OCI-LY7 (cell line): ENCODE data around the gene RAD21L1. TPM values are rescaled to one million over a fixed set of nuclear protein-coding genes. Genes with fewer than 3 reads are reported as not detected.

Experiments used
- Bru-seq: library from RNA; stranded (reverse); fragments of 400-500 nt; gene quantifications from one replicate; lab custom pipeline; 2021; lab: Mats Ljungman, UMichigan
- BruChase-seq, 2 experiments: library from RNA; stranded (reverse); fragments of 400-500 nt; gene quantifications; one replicate each; lab custom pipeline; 2021; lab: Mats Ljungman, UMichigan
- BruUV-seq: library from RNA; stranded (reverse); fragments of 400-500 nt; replicated peaks from 2 replicates; lab custom pipeline; 2021; lab: Mats Ljungman, UMichigan
- CTCF ChIA-PET: fragments of 300-600 bp; sonication (Branson Sonifier 250); formaldehyde crosslinking; loops from one replicate; lab custom pipeline; 2022; ENCODE audit warnings: antibody characterized with exemption; ENCODE audit not compliant: unreplicated experiment; lab: Charles Lee
- POLR2A ChIA-PET: fragments of 300-600 bp; sonication (Branson Sonifier 250); formaldehyde crosslinking; loops from one replicate; lab custom pipeline; 2022; ENCODE audit warnings: antibody characterized with exemption; lab: Charles Lee
- DNase-seq: peaks from one replicate; pipeline ENCODE4 v3.0.0-alpha.2; 2015; ENCODE audit warnings: low spot score
- H2AFZ ChIP-seq: fragments of 200-600 bp; sonication (generic), shearing (Covaris generic); 2 replicates; pipeline ENCODE4 v1.6.1; 2014; ENCODE audit warnings: mild to moderate bottlenecking, antibody characterized with exemption, low read length, moderate library complexity
- H3K27ac ChIP-seq: fragments of 200-600 bp; sonication (generic); 2 replicates; pipeline ENCODE4 v1.5.1; 2014; ENCODE audit warnings: mixed run types, low read depth, mild to moderate bottlenecking, moderate library complexity, low read length, inconsistent platforms; ENCODE audit not compliant: poor library complexity, severe bottlenecking
- H3K36me3 ChIP-seq: fragments of 200-600 bp; sonication (generic); 2 replicates; pipeline ENCODE4 v1.6.1; 2014; ENCODE audit warnings: mild to moderate bottlenecking, antibody characterized with exemption, low read length, moderate library complexity, mixed read lengths; ENCODE audit not compliant: insufficient read depth
- H3K4me1 ChIP-seq: fragments of 200-600 bp; sonication (generic); 2 replicates; pipeline ENCODE4 v1.5.1; 2014; ENCODE audit warnings: mild to moderate bottlenecking, low read length; ENCODE audit not compliant: insufficient read depth, poor library complexity, severe bottlenecking
- H3K4me2 ChIP-seq: fragments of 200-600 bp; sonication (generic); 2 replicates; pipeline ENCODE4 v1.6.1; 2014; ENCODE audit warnings: mild to moderate bottlenecking, low read length
- H3K4me3 ChIP-seq: fragments of 200-600 bp; sonication (generic); 2 replicates; pipeline ENCODE4 v1.5.1; 2014; ENCODE audit warnings: mild to moderate bottlenecking, low read depth, low read length; ENCODE audit not compliant: poor library complexity, severe bottlenecking
- H3K79me2 ChIP-seq: fragments of 200-600 bp; sonication (generic); 2 replicates; pipeline ENCODE4 v1.6.1; 2016; ENCODE audit warnings: low read depth, mild to moderate bottlenecking, low read length, moderate library complexity, mixed read lengths; ENCODE audit not compliant: insufficient read depth
- H3K9me2 ChIP-seq: fragments of 200-600 bp; sonication (generic); 2 replicates; pipeline ENCODE4 v1.6.1; 2016; ENCODE audit warnings: mild to moderate bottlenecking, low read length, mixed read lengths; ENCODE audit not compliant: insufficient read depth
- H3K9me3 ChIP-seq: fragments of 200-600 bp; sonication (generic); 2 replicates; pipeline ENCODE4 v1.6.1; 2014; ENCODE audit warnings: mild to moderate bottlenecking, mixed run types, low read length, mixed read lengths
- H4K20me1 ChIP-seq: fragments of 200-600 bp; sonication (generic); 2 replicates; pipeline ENCODE4 v1.6.1; 2014; ENCODE audit warnings: mild to moderate bottlenecking, antibody characterized with exemption, low read length, moderate library complexity, mixed read lengths; ENCODE audit not compliant: insufficient read depth
- CTCF ChIP-seq: fragments of 200-600 bp; sonication (generic); conservative IDR thresholded peaks from 2 replicates; pipeline ENCODE4 v1.5.1; 2014; ENCODE audit warnings: mild to moderate bottlenecking, antibody characterized with exemption, low read length, moderate library complexity, mixed read lengths
- EZH2phosphoT487 ChIP-seq: fragments of 200-600 bp; sonication (generic); IDR thresholded peaks from 2 replicates; pipeline ENCODE4 v1.6.1; 2018; ENCODE audit warnings: low read depth, borderline replicate concordance, mild to moderate bottlenecking, mixed run types, antibody characterized with exemption, low read length, moderate library complexity, mixed read lengths
- intact Hi-C: fragments of 100-400 bp; cut with micrococcal nuclease; formaldehyde crosslinking; loops from one replicate; pipeline ENCODE4 v1.10.0; 2022; ENCODE audit not compliant: unreplicated experiment
- long read RNA-seq: library from polyadenylated mRNA; stranded (forward); transcript quantifications from one replicate; pipeline ENCODE4 v2.0.0, GENCODE V29; 2022
- total RNA-seq, 2 experiments: library from RNA; depleted of rRNA in 1 of 2; stranded (reverse); fragments of >200 nt in 1 of 2; shearing (Covaris generic) in 1 of 2; gene quantifications; 2 replicates each; pipeline ENCODE4 v1.2.3, GENCODE V29; 2014 to 2022

The RAD21L1 gene
- total RNA-seq (2014; rRNA removed; shearing (Covaris generic)) (not detected in 2 replicates), total RNA-seq (2022) (not detected in 2 replicates), Bru-seq, nascent RNA (percentile 11 among the genes with signal in this experiment), BruChase-seq, experiment 1, labeled RNA remaining after a 6-hour chase (percentile 8 among the genes with signal in this experiment), BruChase-seq, experiment 2, labeled RNA remaining after a 2-hour chase (not detected)
- long read RNA-seq, result 0 reads

DNA sequence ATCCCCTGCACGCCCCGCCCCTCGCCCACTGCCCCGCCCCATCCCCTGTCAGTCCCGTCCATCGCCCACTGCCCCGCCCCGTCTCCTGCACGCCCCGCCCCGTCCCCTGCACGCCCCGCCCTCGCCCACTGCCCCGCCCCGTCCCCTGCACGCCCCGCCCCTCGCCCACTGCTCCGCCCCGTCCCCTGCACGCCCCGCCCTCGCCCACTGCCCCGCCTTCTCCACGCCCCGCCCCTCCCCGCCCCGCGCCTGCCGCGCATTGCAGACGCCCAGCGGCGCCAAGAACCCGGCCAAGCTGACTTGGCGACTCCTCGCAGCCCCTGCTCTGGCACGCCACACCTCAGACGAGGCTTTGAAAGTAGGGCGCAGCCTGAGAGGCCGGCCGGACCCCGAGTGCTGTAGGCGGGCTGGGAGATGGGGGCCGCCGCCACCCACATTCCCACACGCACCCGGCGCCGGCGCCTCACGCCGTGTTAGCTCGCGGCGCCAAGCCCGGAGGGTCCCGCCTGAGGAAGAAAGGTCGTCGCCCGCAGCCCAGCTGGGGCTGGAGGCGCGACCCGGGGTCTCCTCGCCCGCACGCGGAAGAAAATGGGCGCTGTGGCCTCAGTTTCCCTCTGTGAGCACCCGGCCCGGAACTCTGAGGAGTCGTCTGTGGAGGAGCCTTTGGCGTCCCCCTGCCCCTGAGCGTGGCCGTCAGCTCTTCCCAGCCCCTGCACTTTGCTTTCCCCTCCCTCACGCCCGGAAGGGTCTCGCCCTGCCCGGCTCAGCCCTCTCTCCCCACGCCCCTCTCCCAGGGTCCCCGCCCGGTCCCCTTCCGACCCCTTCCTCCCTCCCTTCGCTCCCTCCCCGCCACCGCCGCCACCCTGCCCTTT, at the start of gene RAD21L1:
TSS of gene RAD21L1 (plus strand) at position 262 of the 872 bp plus-strand sequence. CDS start 2,410 bp downstream, outside the sequence.
- BruUV-seq, result no TSS peak
- intact Hi-C loops, result loop anchor here (10.0 kb wide), 1 partner anchor 249 kb away; no protein-coding TSS in a partner anchor
- Histone ChIP-seq H3K79me2 (no peaks in the 10 kb centered on the region), H3K9me3 (no peaks in the 10 kb centered on the region), H3K9me2 (no peaks in the 10 kb centered on the region), H3K27ac (no peak within 1 kb of the TSS), H3K4me2 (peak within 1 kb of the TSS; percentile 32), H2AFZ (no peak within 1 kb of the TSS), H3K4me3 (peak within 1 kb of the TSS; percentile 43), H4K20me1 (no peaks in the 10 kb centered on the region), H3K4me1 (no peaks in the 10 kb centered on the region), H3K36me3 (no peaks in the 10 kb centered on the region)
- TF ChIP-seq EZH2phosphoT487 (no peak), CTCF (no peak)
- POLR2A ChIA-PET, result interaction anchor here (0.6 kb wide), 1 partner anchor 214 kb away, joined by 3 read pairs; no protein-coding TSS in a partner anchor
- peak; percentile 24 for DNase-seq
- CTCF ChIA-PET, result no interaction called here

- Histone ChIP-seq H4K20me1 (no peaks in the 10 kb centered on the region), H3K9me3 (no peaks in the 10 kb centered on the region), H3K4me3 (no peak overlapping the region), H3K36me3 (no peaks in the 10 kb centered on the region), H3K4me2 (no peak overlapping the region), H3K27ac (no peak overlapping the region), H3K9me2 (no peaks in the 10 kb centered on the region), H3K79me2 (no peaks in the 10 kb centered on the region), H3K4me1 (no peaks in the 10 kb centered on the region), H2AFZ (no peak overlapping the region)
- POLR2A ChIA-PET, result no interaction called here
- CTCF ChIA-PET, result no interaction called here
- BruUV-seq, result no TSS peak
- TF ChIP-seq CTCF, result 0 out of 2 replicates have a peak, but pooled peaks have one; percentile 15
- TF ChIP-seq EZH2phosphoT487, result no peak
- DNase-seq, result no peak
- intact Hi-C loops, result no loop called here
Measured at GRCh38 chr20:1177680-1178079, 48.2 kb upstream of the RAD21L1 start.
